ENCODE results near the gene ARHGEF4. TPM values are rescaled to one million over a fixed set of nuclear protein-coding genes. Genes with fewer than 3 reads are reported as not detected.

ARHGEF4 gene
- total and polyA plus RNA-seq, 4 donors = 61.6 to 210 (median 137) TPM

- DNase-seq (ENCODE audit: low read depth in 4 of 6, low spot score in 6 of 6) = peak in 4 of 6 donors; percentile 61 to 90 (median 81)
- peak overlapping the region; percentile 84 for H3K27ac ChIP-seq (ENCODE audit: low read depth, low read length)
- WGBS (ENCODE audit: insufficient coverage) = 43% methylated on average over 14 of the region's 16 CpGs
These were observed 11.3 kb upstream of the ARHGEF4 start for GRCh38 chr2:130825231-130825965.

GRCh38 chr2:130825966-130826253 lies 10.8 kb upstream of the ARHGEF4 start:
- DNase-seq (ENCODE audit: low read depth in 4 of 6, low spot score in 6 of 6) = no peak
- Histone ChIP-seq H3K9me3 (ENCODE audit: control insufficient read depth, insufficient read depth, low read length) (no peaks in the 10 kb centered on the region), H3K4me1 (ENCODE audit: control insufficient read depth, insufficient read depth, low read length) (peaks cover 74% of the 10 kb centered on the region), H3K27me3 (ENCODE audit: control insufficient read depth, insufficient read depth, low read length) (no peaks in the 10 kb centered on the region), H3K27ac (ENCODE audit: low read depth, low read length) (peak overlapping the region; percentile 84), H3K4me3 (ENCODE audit: low read depth, low read length) (no peak overlapping the region), H3K36me3 (ENCODE audit: control insufficient read depth, insufficient read depth, low read length) (no peaks in the 10 kb centered on the region)
- WGBS (ENCODE audit: insufficient coverage) = 50% methylated on average over 13 of the region's 13 CpGs

More at GRCh38 chr2:130825231-130825965, 11.3 kb upstream of the ARHGEF4 start:
- H3K4me3 ChIP-seq (ENCODE audit: low read depth, low read length) = no peak overlapping the region
- no peaks in the 10 kb centered on the region for H3K9me3 ChIP-seq (ENCODE audit: control insufficient read depth, insufficient read depth, low read length)
- no peaks in the 10 kb centered on the region for H3K27me3 ChIP-seq (ENCODE audit: control insufficient read depth, insufficient read depth, low read length)
- H3K36me3 ChIP-seq (ENCODE audit: control insufficient read depth, insufficient read depth, low read length) = no peaks in the 10 kb centered on the region
- peaks cover 77% of the 10 kb centered on the region for H3K4me1 ChIP-seq (ENCODE audit: control insufficient read depth, insufficient read depth, low read length)

GRCh38 chr2:130826419-130826818 lies 10.3 kb upstream of the ARHGEF4 start:
- DNase-seq (ENCODE audit: low read depth in 4 of 6, low spot score in 6 of 6) = no peak
- Histone ChIP-seq H3K9me3 (ENCODE audit: control insufficient read depth, insufficient read depth, low read length) (no peaks in the 10 kb centered on the region), H3K27me3 (ENCODE audit: control insufficient read depth, insufficient read depth, low read length) (no peaks in the 10 kb centered on the region), H3K4me3 (ENCODE audit: low read depth, low read length) (no peak overlapping the region), H3K4me1 (ENCODE audit: control insufficient read depth, insufficient read depth, low read length) (peaks cover 79% of the 10 kb centered on the region), H3K36me3 (ENCODE audit: control insufficient read depth, insufficient read depth, low read length) (no peaks in the 10 kb centered on the region), H3K27ac (ENCODE audit: low read depth, low read length) (peak overlapping the region; percentile 84)
- 82% methylated on average over 7 of the region's 12 CpGs for WGBS (ENCODE audit: insufficient coverage)

- H3K27me3 ChIP-seq (ENCODE audit: control insufficient read depth, insufficient read depth, low read length) = no peaks in the 10 kb centered on the region
- H3K27ac ChIP-seq (ENCODE audit: low read depth, low read length) = peak overlapping the region; percentile 84
- no peaks in the 10 kb centered on the region for H3K9me3 ChIP-seq (ENCODE audit: control insufficient read depth, insufficient read depth, low read length)
- no peaks in the 10 kb centered on the region for H3K36me3 ChIP-seq (ENCODE audit: control insufficient read depth, insufficient read depth, low read length)
- 71% methylated on average over 2 of the region's 7 CpGs for WGBS (ENCODE audit: insufficient coverage)
- DNase-seq (ENCODE audit: low read depth in 4 of 6, low spot score in 6 of 6) = no peak
- no peak overlapping the region for H3K4me3 ChIP-seq (ENCODE audit: low read depth, low read length)
- peaks cover 81% of the 10 kb centered on the region for H3K4me1 ChIP-seq (ENCODE audit: control insufficient read depth, insufficient read depth, low read length)
These were observed 9.8 kb upstream of the ARHGEF4 start for GRCh38 chr2:130826821-130827501.

- Histone ChIP-seq H3K9me3 (ENCODE audit: control insufficient read depth, insufficient read depth, low read length) (no peaks in the 10 kb centered on the region), H3K27ac (ENCODE audit: low read depth, low read length) (peak overlapping the region; percentile 84), H3K27me3 (ENCODE audit: control insufficient read depth, insufficient read depth, low read length) (no peaks in the 10 kb centered on the region), H3K36me3 (ENCODE audit: control insufficient read depth, insufficient read depth, low read length) (no peaks in the 10 kb centered on the region), H3K4me3 (ENCODE audit: low read depth, low read length) (no peak overlapping the region), H3K4me1 (ENCODE audit: control insufficient read depth, insufficient read depth, low read length) (peaks cover 85% of the 10 kb centered on the region)
- no peak for DNase-seq (ENCODE audit: low read depth in 4 of 6, low spot score in 6 of 6)
- WGBS (ENCODE audit: insufficient coverage) = 71% methylated on average over 9 of the region's 15 CpGs
These were observed 9.0 kb upstream of the ARHGEF4 start for GRCh38 chr2:130827502-130828251.

- 82% methylated on average over 5 of the region's 5 CpGs for WGBS (ENCODE audit: insufficient coverage)
- H3K27ac ChIP-seq (ENCODE audit: low read depth, low read length) = peak overlapping the region; percentile 6
- no peak overlapping the region for H3K4me3 ChIP-seq (ENCODE audit: low read depth, low read length)
- H3K27me3 ChIP-seq (ENCODE audit: control insufficient read depth, insufficient read depth, low read length) = no peaks in the 10 kb centered on the region
- no peaks in the 10 kb centered on the region for H3K36me3 ChIP-seq (ENCODE audit: control insufficient read depth, insufficient read depth, low read length)
- no peaks in the 10 kb centered on the region for H3K9me3 ChIP-seq (ENCODE audit: control insufficient read depth, insufficient read depth, low read length)
- H3K4me1 ChIP-seq (ENCODE audit: control insufficient read depth, insufficient read depth, low read length) = peaks cover 78% of the 10 kb centered on the region
- DNase-seq (ENCODE audit: low read depth in 4 of 6, low spot score in 6 of 6) = no peak
These were observed 8.3 kb upstream of the ARHGEF4 start for GRCh38 chr2:130828461-130828860.

- peaks cover 75% of the 10 kb centered on the region for H3K4me1 ChIP-seq (ENCODE audit: control insufficient read depth, insufficient read depth, low read length)
- H3K27me3 ChIP-seq (ENCODE audit: control insufficient read depth, insufficient read depth, low read length) = no peaks in the 10 kb centered on the region
- H3K4me3 ChIP-seq (ENCODE audit: low read depth, low read length) = no peak overlapping the region
- no peaks in the 10 kb centered on the region for H3K9me3 ChIP-seq (ENCODE audit: control insufficient read depth, insufficient read depth, low read length)
- 86% methylated on average over 6 of the region's 10 CpGs for WGBS (ENCODE audit: insufficient coverage)
- H3K36me3 ChIP-seq (ENCODE audit: control insufficient read depth, insufficient read depth, low read length) = no peaks in the 10 kb centered on the region
- H3K27ac ChIP-seq (ENCODE audit: low read depth, low read length) = no peak overlapping the region
- DNase-seq (ENCODE audit: low read depth in 4 of 6, low spot score in 6 of 6) = no peak
These were observed 7.7 kb upstream of the ARHGEF4 start for GRCh38 chr2:130829015-130829414.

GRCh38 chr2:130830538-130830937 lies 6.2 kb upstream of the ARHGEF4 start:
- WGBS (ENCODE audit: insufficient coverage) = no CpG with 5 or more reads among the region's 2 CpGs
- DNase-seq (ENCODE audit: low read depth in 4 of 6, low spot score in 6 of 6) = no peak
- peaks cover under 1% of the 10 kb centered on the region for H3K27me3 ChIP-seq (ENCODE audit: control insufficient read depth, insufficient read depth, low read length)

GRCh38 chr2:130831356-130831755 lies 5.4 kb upstream of the ARHGEF4 start:
- Histone ChIP-seq H3K27ac (ENCODE audit: low read depth, low read length) (no peak overlapping the region), H3K4me1 (ENCODE audit: control insufficient read depth, insufficient read depth, low read length) (peaks cover 74% of the 10 kb centered on the region), H3K36me3 (ENCODE audit: control insufficient read depth, insufficient read depth, low read length) (no peaks in the 10 kb centered on the region), H3K9me3 (ENCODE audit: control insufficient read depth, insufficient read depth, low read length) (no peaks in the 10 kb centered on the region), H3K4me3 (ENCODE audit: low read depth, low read length) (no peak overlapping the region), H3K27me3 (ENCODE audit: control insufficient read depth, insufficient read depth, low read length) (peaks cover 7% of the 10 kb centered on the region)
- DNase-seq (ENCODE audit: low read depth in 4 of 6, low spot score in 6 of 6) = no peak
- WGBS (ENCODE audit: insufficient coverage) = 100% methylated on average over 2 of the region's 6 CpGs

More at GRCh38 chr2:130830538-130830937, 6.2 kb upstream of the ARHGEF4 start:
- H3K4me3 ChIP-seq (ENCODE audit: low read depth, low read length) = no peak overlapping the region
- no peaks in the 10 kb centered on the region for H3K36me3 ChIP-seq (ENCODE audit: control insufficient read depth, insufficient read depth, low read length)
- peaks cover 74% of the 10 kb centered on the region for H3K4me1 ChIP-seq (ENCODE audit: control insufficient read depth, insufficient read depth, low read length)
- no peak overlapping the region for H3K27ac ChIP-seq (ENCODE audit: low read depth, low read length)
- H3K9me3 ChIP-seq (ENCODE audit: control insufficient read depth, insufficient read depth, low read length) = no peaks in the 10 kb centered on the region

All from spinal cord (tissue), 10 donors.